ENCODE measurements around the gene OAT. TPM values are rescaled to one million over a fixed set of nuclear protein-coding genes. Genes with fewer than 3 reads are reported as not detected.
A peak's percentile ranks its signal among the peaks of the same experiment; 100 is the strongest.

Gene OAT
- total RNA-seq, 3 donors from 2014 or later, result 46.7 to 120 (median 69.6) TPM

DNA sequence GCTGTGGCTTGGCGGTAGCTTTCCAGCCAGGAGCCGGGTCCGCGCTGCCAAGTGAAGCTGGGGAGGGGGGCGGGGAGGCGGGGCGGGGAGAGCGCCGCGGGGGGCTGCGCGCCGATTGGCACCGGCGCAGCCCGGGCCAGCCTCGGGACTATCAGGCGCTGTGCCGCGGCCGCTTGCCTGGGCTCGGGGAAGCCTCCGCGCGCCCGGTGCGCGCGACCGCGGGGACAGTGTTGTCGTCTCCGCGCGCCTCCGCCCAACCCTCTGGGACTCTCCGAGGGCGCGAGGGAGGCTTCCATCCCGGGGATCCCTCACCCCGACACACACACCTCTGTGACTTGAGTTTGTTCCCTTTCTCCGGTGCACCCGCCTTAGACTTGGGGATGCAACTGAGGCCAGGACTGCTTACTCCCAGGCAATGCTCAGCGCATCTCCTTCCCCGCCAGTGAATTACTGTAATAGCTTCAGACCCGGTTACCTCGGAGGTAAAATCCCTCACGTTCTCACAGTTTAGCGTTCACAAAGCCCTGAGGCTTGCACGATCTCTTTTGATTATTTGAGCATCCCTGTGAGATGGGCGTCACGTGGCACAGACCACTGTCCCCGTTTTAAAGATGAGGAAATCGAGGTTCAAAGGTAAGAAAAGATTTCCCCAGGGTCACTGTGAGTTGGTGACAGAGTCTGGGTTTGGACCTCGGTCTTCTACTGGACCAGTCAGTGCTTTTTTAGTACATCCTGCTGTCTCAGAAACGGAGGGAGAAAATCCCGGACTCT, 31.5 kb upstream of the OAT start, which contains the start of gene NKX1-2:
NKX1-2 (minus strand) TSS at position 24 of the 771 bp plus-strand sequence. CDS start 92 bp downstream, outside the sequence.
- Histone ChIP-seq H3K9me3 (no peaks in the 10 kb centered on the region), H3K36me3 (ENCODE audit: low read depth) (no peaks in the 10 kb centered on the region), H3K4me1 (ENCODE audit: low read depth) (peaks cover 9% of the 10 kb centered on the region), H3K4me3 (no peak within 1 kb of the TSS)
- peak; percentile 42 for ATAC-seq
- TF ChIP-seq, protein P1, sequence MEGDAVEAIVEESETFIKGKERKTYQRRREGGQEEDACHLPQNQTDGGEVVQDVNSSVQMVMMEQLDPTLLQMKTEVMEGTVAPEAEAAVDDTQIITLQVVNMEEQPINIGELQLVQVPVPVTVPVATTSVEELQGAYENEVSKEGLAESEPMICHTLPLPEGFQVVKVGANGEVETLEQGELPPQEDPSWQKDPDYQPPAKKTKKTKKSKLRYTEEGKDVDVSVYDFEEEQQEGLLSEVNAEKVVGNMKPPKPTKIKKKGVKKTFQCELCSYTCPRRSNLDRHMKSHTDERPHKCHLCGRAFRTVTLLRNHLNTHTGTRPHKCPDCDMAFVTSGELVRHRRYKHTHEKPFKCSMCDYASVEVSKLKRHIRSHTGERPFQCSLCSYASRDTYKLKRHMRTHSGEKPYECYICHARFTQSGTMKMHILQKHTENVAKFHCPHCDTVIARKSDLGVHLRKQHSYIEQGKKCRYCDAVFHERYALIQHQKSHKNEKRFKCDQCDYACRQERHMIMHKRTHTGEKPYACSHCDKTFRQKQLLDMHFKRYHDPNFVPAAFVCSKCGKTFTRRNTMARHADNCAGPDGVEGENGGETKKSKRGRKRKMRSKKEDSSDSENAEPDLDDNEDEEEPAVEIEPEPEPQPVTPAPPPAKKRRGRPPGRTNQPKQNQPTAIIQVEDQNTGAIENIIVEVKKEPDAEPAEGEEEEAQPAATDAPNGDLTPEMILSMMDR (IDR thresholded peaks at IDR 0.05), result no peak
- no peak for DNase-seq
- intact Hi-C loops (cut with DNase I, micrococcal nuclease), result no loop called here

GRCh38 chr10:124449170-124450011, 30.7 kb upstream of the OAT start:
- intact Hi-C loops (cut with DNase I, micrococcal nuclease), result no loop called here
- Histone ChIP-seq H3K36me3 (ENCODE audit: low read depth) (no peaks in the 10 kb centered on the region), H3K9me3 (no peaks in the 10 kb centered on the region), H3K4me3 (no peak overlapping the region), H3K4me1 (ENCODE audit: low read depth) (peaks cover 9% of the 10 kb centered on the region)
- ATAC-seq, result no peak
- no peak for DNase-seq
- TF ChIP-seq, protein P1 (IDR thresholded peaks at IDR 0.05), result no peak

- no peak for ATAC-seq
- no peak overlapping the region for H3K4me3 ChIP-seq
- peaks cover 9% of the 10 kb centered on the region for H3K4me1 ChIP-seq (ENCODE audit: low read depth)
- intact Hi-C loops (cut with DNase I, micrococcal nuclease), result no loop called here
- DNase-seq, result no peak
- H3K36me3 ChIP-seq (ENCODE audit: low read depth), result no peaks in the 10 kb centered on the region
- TF ChIP-seq, protein P1 (IDR thresholded peaks at IDR 0.05), result no peak
- H3K9me3 ChIP-seq, result no peaks in the 10 kb centered on the region
Observed at GRCh38 chr10:124448696-124449169, 30.0 kb upstream of the OAT start.

GRCh38 chr10:124447751-124448466, 29.2 kb upstream of the OAT start:
- Histone ChIP-seq H3K4me3 (no peak overlapping the region), H3K4me1 (ENCODE audit: low read depth) (peaks cover 9% of the 10 kb centered on the region), H3K9me3 (no peaks in the 10 kb centered on the region), H3K36me3 (ENCODE audit: low read depth) (no peaks in the 10 kb centered on the region)
- DNase-seq (no peak), ATAC-seq (peak; percentile 53)
- TF ChIP-seq, protein P1 (IDR thresholded peaks at IDR 0.05), result no peak
- intact Hi-C loops (cut with DNase I, micrococcal nuclease), result no loop called here

Measured in mucosa of descending colon (tissue), 3 donors.